Stimulated activated CD8-positive, alpha-beta memory T cell treated with anti-CD3 and anti-CD28 coated beads, Interleukin-15, amount 100 ng/mL, for 24 hours (primary cell): ENCODE results near the gene GSS.
"Not testable (repeated sequence)": the region's sequence is repeated elsewhere in the genome, so short reads cannot be mapped to it uniquely, and the experiment has no call there.

ENCODE experiments used
- DNase-seq: peaks from one replicate; pipeline ENCODE4 v3.0.0-alpha.2; 2020; ENCODE audit warnings: low read depth

The GSS gene

DNA sequence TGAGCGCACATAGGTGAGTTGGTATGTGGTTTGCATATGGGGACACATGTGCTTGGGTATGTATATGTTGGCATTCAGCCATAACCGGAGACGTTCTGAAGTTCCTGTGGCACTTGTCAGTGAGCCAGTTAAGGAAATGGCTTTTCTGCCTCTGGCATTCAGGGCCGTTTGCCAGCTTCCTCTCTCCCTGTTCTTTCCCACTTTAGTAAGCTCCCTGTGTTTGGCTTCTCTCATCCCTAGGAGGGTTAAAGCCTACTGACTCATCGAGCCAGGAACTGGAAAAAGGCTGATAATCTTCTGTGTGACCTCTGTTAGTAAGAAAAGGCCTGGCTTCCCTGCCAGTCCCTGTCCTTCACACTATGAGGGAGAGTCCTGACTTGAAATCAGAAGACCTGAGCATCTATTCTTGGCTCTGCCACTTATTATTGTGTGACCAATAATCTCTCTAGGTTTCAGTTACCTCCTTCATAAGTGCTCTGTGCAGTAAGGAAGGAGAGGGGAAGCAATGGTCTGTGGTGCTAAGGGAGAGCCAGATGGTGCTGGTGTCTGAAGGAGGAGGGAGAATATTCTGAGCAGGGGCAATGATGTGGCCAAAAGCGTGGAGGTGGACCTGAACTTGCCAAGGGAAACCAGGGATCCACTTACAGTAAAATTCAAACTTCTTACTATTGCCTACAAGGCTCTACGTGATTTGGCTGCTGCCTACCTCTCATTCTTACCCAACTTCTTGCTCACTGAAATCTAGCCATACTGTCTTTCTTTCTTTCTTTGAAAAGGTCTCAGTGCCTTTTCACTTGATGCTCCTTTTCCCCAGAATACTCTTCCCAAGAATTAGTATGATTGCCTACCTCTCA is 47.8 kb downstream of the GSS start:
- DNase-seq = no peak

- DNase-seq = no peak
Observed at GRCh38 chr20:34904202-34904621, 51.4 kb downstream of the GSS start.

DNA sequence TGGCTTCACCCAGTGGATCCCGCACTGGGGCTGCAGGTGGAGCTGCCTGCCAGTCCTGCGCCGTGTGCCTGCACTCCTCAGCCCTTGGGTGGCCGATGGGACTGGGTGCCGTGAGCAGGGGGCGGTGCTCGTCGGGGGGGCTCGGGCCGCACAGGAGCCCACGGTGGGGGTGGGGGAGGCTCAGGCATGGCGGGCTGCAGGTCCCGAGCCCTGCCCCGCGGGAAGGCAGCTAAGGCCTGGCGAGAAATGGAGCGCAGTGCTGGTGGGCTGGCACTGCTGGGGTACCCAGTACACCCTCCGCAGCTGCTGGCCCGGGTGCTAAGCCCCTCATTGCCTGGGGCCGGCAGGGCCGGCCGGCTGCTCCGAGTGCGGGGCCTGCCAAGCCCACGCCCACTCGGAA is 56.9 kb downstream of the GSS start:
- DNase-seq = not testable (repeated sequence)

DNA sequence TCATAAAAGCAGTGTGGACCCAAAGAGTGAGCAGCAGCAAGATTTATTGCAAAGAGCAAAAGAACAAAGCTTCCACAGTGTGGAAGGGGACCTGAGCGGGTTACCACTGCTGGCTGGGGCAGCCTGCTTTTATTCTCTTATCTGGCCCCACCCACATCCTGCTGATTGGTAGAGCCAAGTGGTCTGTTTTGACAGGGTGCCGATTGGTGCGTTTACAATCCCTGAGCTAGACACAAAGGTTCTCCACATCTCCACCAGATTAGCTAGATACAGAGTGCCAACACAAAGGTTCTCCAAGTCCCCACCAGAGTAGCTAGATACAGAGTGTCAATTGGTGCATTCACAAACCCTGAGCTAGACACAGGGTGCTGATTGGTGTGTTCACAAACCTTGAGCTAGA is 57.5 kb downstream of the GSS start:
- not testable (repeated sequence) for DNase-seq

- DNase-seq = no peak
Observed at GRCh38 chr20:34896086-34896621, 59.5 kb downstream of the GSS start.

GRCh38 chr20:34895465-34895864 is 60.1 kb downstream of the GSS start:
- DNase-seq = no peak

DNA sequence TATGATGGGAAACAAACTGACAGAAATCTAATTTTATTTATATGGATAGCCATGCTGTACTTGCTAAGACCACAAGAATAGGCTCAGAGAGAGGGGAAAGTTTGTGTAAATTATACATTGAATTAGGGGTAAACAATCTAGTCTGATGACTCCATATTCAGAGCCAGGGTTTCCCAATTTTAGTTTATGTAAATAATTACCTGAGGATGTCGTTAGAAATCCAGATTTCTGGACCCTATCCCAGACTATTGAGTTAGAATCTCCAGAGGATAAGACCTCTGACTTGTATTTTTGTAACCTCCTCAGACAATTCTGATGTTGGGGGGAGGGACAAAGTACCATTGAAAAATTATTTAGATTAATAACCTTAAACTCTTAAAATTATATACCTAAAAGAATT is 60.9 kb downstream of the GSS start:
- no peak for DNase-seq

GRCh38 chr20:34892671-34893070 is 62.9 kb downstream of the GSS start:
- no peak for DNase-seq

GRCh38 chr20:34891166-34892062 is 64.2 kb downstream of the GSS start:
- DNase-seq = no peak

DNA sequence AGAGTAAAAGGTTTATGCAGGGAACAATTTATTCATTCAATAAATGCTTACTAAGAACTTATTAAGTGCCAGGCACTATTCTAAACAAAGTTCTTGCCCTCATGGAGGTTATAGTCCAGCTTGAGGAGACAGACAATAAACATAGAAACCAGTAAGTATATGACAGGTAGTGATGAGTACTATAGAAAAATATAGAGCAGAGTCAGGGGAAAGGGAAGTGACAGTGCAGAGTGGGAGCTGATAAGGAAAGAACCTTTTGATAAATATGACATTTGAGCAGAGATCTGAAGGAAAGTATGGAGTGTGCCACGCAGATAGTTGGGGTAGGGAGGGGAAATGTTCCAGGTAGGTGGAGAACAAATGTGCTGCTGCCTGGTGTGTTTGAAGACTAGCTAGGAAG is 67.1 kb downstream of the GSS start:
- no peak for DNase-seq

DNA sequence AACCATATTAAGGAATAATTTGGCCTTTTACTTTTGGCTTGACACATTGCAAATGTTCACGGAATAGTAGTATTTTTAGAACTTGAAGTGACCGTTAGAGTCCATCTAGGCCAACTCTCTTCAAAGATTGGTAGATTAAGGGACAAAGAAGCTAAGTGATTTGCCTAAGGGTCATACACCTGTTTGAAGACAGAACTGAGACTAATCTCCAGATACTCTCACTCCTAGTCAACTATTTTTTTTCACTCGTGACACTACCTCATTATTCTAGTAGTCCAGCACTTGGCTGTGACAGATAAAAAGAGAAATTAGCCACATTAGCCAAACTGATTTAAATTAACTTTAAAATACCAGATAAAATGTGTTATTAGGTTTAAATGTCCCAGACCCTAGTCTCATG is 68.6 kb downstream of the GSS start:
- DNase-seq = no peak

GRCh38 chr20:34886122-34886521 is 69.5 kb downstream of the GSS start:
- no peak for DNase-seq

DNA sequence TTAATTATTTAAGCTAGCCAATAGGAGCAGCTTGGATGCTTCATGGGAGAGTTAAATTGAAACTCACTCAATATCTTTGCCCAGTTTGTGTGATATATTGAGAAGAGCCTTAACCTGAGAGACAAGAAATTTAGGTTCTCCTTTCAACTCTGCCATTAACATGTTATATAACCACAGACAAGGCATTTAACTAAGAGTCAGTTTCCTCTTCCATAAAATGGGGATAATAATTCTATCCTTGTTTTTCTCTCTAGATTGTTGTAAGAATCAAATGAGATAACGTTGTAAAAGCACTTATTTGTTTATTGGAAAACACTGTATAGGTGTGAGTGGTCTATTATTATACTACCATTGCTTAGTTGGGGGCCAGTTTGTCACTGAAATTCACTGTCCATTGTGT is 71.3 kb downstream of the GSS start:
- DNase-seq = no peak

GRCh38 chr20:34883809-34884208 is 71.8 kb downstream of the GSS start:
- DNase-seq = no peak

DNA sequence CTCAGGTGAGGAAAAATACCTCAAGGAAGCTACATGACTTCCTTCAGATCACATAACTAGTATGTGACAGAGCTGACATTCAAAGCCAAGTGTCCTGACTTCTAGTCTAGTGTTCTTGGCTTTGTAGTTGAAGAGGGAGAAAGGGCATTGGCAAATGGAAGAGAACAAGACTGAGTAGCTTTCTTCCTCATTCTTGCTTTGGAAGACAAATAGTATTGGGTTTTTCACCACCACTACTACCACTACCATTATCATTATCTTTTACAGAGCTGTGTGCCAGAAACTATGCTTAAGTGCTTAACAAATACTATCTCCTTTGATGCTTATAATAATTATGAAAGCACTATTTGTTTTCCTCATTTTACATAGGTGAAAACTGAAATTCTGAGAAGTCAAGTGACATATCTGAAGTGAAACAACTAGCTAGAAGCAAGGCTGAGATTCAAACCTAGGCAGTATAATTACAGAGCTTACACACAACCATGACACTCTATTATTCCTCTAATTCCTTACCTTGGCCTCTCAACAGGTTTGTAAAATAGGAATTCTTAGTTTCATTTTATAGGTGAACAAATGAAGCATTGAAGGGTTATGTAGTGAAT is 72.4 kb downstream of the GSS start:
- no peak for DNase-seq

DNA sequence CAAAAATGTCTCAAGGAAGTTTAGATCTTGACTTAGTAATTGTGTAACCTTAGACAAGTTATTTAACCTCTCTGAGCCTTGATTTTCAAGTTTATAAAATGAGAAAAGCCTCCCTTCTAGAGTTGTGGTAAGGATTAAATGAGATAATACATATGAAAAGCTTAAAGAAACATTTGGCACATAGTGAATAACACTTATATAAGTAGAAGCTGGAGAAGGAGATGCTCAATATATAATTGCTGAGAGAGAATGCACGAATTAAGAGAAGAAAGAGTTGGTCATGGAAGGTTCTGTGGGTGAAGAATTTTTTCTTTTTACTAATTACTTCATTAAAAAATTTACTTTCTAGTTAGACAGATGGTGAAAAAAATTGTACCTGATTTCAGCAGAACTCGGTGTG is 73.9 kb downstream of the GSS start:
- no peak for DNase-seq

DNA sequence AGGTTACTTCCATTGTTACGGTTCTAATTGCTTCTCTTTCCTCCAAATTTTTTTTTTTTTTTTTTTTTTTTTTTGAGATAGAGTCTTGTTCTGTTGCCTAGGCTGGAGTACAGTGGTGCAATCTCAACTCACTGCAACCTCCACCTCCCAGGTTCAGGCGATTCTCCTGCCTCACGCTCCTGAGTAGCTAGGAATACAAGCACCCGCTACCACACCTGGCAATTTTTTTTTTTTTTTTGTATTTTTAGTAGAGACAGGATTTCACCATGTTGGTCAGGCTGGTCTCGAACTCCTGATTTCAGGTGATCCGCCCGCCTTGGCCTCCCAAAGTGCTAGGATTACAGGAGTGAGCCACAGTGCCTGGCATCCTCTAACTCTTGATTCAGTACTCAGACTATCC is 74.6 kb downstream of the GSS start:
- not testable (repeated sequence) for DNase-seq

- DNase-seq = no peak
Observed at GRCh38 chr20:34880215-34880850, 75.3 kb downstream of the GSS start.
